GM19467 (cell line): Measurements from ENCODE around the gene FGF4.

Experiments used
- ATAC-seq: cut with Tn5 transposase; IDR thresholded peaks from one replicate; pipeline ENCODE4 v1.9.1; 2021; ENCODE audit warnings: mild to moderate bottlenecking, moderate library complexity; ENCODE audit not compliant: unreplicated experiment

FGF4 gene

DNA sequence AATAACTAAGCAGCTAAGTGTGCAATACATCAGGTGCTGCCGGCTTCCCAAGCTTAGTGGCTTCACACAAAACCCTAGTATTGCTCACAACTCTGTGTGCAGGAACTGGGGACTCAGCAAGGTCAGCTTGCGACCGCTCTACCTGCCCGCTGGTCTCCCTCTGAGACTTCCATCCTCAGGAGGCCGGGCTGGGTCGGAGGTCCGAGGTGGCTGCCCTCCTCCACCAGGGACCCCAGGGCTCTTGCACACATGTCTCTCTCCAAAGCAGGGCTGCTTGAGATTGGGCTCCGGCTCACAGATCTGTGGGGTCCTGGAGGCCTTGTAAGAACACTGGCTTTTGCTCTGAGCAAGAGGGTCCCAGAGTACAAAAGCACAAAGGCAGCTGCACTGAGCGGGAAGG, 45.9 kb downstream of the FGF4 start:
- ATAC-seq = no peak

DNA sequence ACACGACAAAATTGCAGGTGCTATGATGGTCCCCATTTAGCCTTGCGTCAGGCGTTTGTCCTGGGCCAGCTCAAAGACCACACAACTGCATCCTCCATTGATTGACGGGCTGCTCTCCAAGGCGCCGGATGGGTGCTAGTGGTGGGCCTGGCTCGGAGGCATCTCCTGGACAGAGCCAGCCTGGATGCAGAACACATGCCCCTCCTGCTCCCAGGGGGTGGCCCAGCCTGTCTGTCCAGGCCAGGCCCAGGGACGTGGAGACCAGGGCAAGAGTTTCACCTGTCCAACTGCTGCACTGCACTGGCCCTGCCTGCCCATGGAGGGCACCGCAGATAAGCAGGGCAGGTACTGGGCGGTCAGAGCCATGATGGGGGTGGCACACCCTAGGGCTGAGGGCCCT, 47.9 kb downstream of the FGF4 start:
- ATAC-seq = no peak

DNA sequence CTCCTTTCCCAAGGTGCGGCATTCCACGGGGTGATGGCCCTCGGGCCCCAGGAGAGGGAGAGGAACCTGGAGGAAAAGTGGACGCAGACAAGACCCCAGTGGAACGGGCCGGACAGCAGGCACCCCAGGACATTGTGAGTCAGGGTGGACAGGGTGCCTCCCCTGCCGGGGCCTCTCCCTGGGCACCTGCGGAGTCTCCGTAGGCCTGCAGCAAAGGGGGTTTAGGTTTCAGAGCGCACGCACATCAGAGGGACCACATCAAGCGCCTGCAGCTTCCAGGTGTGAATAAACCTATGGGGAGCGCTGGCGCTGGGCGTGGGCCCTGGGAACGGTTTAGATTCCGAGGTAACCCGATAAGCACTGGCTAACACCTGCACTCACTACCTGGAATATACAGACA, 48.7 kb downstream of the FGF4 start:
- ATAC-seq = no peak

DNA sequence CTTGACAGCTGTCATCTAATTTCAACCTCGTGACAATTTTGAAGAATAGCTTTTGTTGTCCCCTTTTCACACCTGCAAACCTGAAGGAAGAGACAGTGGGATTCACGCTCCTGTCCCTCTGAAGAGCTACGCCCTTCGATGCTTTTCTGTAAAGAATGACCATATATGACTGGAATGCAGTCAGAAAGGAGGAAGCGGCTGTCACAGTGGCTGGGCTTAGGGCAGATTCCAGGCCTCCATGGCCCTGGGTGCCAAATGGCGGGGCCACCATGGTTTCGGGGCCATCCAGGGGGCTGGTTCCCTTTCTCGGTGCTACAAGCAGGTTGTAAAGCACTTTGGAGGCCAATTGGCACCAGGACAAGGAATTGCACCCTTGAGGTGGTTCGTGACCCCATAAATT, 49.1 kb downstream of the FGF4 start:
- ATAC-seq = no peak

DNA sequence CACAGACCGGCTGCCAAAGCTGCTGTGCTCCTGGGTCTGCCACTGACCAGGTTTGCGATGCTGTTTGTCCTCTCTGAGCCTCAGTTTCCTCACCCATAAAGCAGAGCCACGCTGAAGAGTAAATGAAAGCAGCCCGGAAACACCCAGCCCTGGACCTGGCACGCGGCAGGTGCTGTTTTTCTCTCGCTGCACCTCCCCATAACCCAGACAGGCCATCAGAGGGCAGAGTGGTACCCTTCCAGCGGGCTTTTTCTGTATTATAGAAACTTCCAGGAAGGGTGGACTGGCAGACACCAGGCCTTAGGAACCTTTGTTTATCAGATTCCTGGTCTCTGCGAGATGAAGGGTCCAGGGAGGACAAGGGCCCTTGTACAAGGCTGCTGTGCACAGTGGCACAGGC, 53.4 kb downstream of the FGF4 start:
- no peak for ATAC-seq

DNA sequence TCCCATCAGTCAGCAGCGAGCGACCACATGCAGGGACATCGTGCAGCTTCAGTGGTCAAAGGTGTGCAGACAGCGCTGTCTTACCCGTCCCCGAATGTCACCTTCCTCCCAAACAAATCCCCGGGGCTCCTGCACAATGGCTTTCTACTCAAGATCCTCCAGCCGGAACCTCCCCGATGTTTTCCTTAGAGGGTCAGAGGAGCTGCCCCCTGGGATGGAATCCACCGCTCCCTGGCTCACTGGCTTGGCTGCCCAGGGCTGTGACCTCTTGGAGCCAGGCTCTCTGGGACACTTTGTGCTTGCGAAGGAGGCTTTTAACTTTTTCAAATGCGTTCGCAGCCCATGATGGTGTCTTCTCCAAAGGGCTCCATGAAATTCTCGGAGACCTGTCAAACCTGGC, 54.0 kb downstream of the FGF4 start:
- ATAC-seq = no peak
